SK-N-SH (cell line): ENCODE data around the gene ACOXL. TPM values are rescaled to one million over a fixed set of nuclear protein-coding genes. Genes with fewer than 3 reads are reported as not detected.

Source experiments
- CTCF ChIA-PET: fragments of 300-600, 350-600 bp; formaldehyde crosslinking; extraction: SDS; loops from one replicate; lab custom pipeline; 2021; lab: Yijun Ruan, JAX
- POLR2A ChIA-PET: fragments of 350-600 bp; sonication (Branson Sonifier 250); formaldehyde crosslinking; extraction: SDS; loops from one replicate; lab custom pipeline; 2020; ENCODE audit warnings: antibody characterized with exemption, inconsistent platforms; lab: Yijun Ruan, JAX
- DNase-seq: peaks from one replicate; pipeline ENCODE4 v3.0.0; 2012
- H2AFZ ChIP-seq: fragments of 200-600 bp; sonication (generic); 2 replicates; pipeline ENCODE4 v1.8.1; 2016; ENCODE audit warnings: antibody characterized with exemption, mild to moderate bottlenecking, low read depth
- H3F3A ChIP-seq: fragments of 200-600 bp; sonication (generic); replicated peaks from 2 replicates; pipeline ENCODE3; 2016; ENCODE audit warnings: antibody characterized with exemption, mild to moderate bottlenecking; ENCODE audit not compliant: insufficient read depth
- H3K27ac ChIP-seq, 2 experiments: fragments of 200-500 bp in 1 of 2; fragments of 200-600 bp in 1 of 2; sonication (Bioruptor generic) in 1 of 2; sonication (generic), shearing (Covaris generic) in 1 of 2; 2 replicates each; pipeline versions ENCODE4 v1.5.1 to v1.6.1; 2014 to 2016; ENCODE audit warnings: low read depth in 2 of 2, inconsistent platforms in 1 of 2, low read length in 1 of 2, mild to moderate bottlenecking in 1 of 2, mixed read lengths in 1 of 2
- H3K27me3 ChIP-seq: fragments of 200-600 bp; sonication (generic), shearing (Covaris generic); 2 replicates; pipeline ENCODE4 v1.6.1; 2016; ENCODE audit warnings: mixed run types; ENCODE audit not compliant: insufficient read depth
- H3K36me3 ChIP-seq, 2 experiments: fragments of 200-500 bp in 1 of 2; fragments of 200-600 bp in 1 of 2; sonication (Bioruptor generic) in 1 of 2; sonication (generic) in 1 of 2; replicated peaks in 1 of 2; 2 replicates each; pipeline versions ENCODE3 to v1.5.1; 2014 to 2016; ENCODE audit warnings: low read length in 1 of 2, mild to moderate bottlenecking in 1 of 2; ENCODE audit not compliant: insufficient read depth in 2 of 2, control insufficient read depth in 1 of 2
- H3K4me1 ChIP-seq, 2 experiments: fragments of 200-500 bp in 1 of 2; fragments of 200-600 bp in 1 of 2; sonication (Bioruptor generic) in 1 of 2; sonication (generic), shearing (Covaris generic) in 1 of 2; 2 replicates each; pipeline versions ENCODE4 v1.5.1 to v1.6.1; 2014 to 2016; ENCODE audit warnings: low read depth in 1 of 2, low read length in 1 of 2, mixed run types in 1 of 2; ENCODE audit not compliant: insufficient read depth in 2 of 2, control insufficient read depth in 1 of 2
- H3K4me2 ChIP-seq: fragments of 200-600 bp; sonication (generic), shearing (Covaris generic); 2 replicates; pipeline ENCODE4 v1.6.1; 2017; ENCODE audit warnings: mixed run types
- H3K4me3 ChIP-seq, 2 experiments: fragments of 200-500 bp in 1 of 2; fragments of 200-600 bp in 1 of 2; sonication (Bioruptor generic) in 1 of 2; sonication (generic), shearing (Covaris generic) in 1 of 2; 2 replicates each; pipeline versions ENCODE4 v1.5.1 to v1.8.1; 2014 to 2016; ENCODE audit warnings: low read depth in 2 of 2, inconsistent platforms in 1 of 2, low read length in 1 of 2, mild to moderate bottlenecking in 1 of 2, mixed read lengths in 1 of 2, moderate library complexity in 1 of 2
- H3K79me2 ChIP-seq: fragments of 200-600 bp; sonication (generic); 2 replicates; pipeline ENCODE4 v1.8.1; 2017; ENCODE audit warnings: mild to moderate bottlenecking; ENCODE audit not compliant: insufficient read depth
- H3K9ac ChIP-seq: fragments of 200-600 bp; sonication (generic); 2 replicates; pipeline ENCODE4 v1.6.1; 2017; ENCODE audit warnings: mixed run types
- H3K9me2 ChIP-seq: fragments of 200-600 bp; sonication (generic); 2 replicates; pipeline ENCODE4 v1.6.1; 2017; ENCODE audit warnings: mixed run types
- H3K9me3 ChIP-seq: fragments of 200-600 bp; sonication (generic); 2 replicates; pipeline ENCODE4 v1.6.1; 2017; ENCODE audit warnings: mixed run types, mild to moderate bottlenecking, moderate library complexity
- H4K20me1 ChIP-seq: fragments of 200-600 bp; sonication (generic); 2 replicates; pipeline ENCODE4 v1.6.1; 2017; ENCODE audit warnings: mild to moderate bottlenecking, mixed run types; ENCODE audit not compliant: insufficient read depth
- ELF1 ChIP-seq: IDR thresholded peaks from 2 replicates; pipeline ENCODE4 v1.4.0; 2012
- EP300 ChIP-seq, 2 experiments: IDR thresholded peaks; 2 replicates each; pipeline versions ENCODE4 v1.4.0 to v1.6.1; 2012; ENCODE audit warnings: borderline replicate concordance in 1 of 2, low read depth in 1 of 2, low read length in 1 of 2
- EZH2phosphoT487 ChIP-seq: fragments of 200-600 bp; sonication (generic); IDR thresholded peaks from 2 replicates; pipeline ENCODE4 v1.6.1; 2017; ENCODE audit warnings: low read depth, mixed run types, mild to moderate bottlenecking, antibody characterized with exemption, moderate library complexity, borderline replicate concordance
- FOSL2 ChIP-seq: IDR thresholded peaks from 2 replicates; pipeline ENCODE4 v1.4.0; 2012; ENCODE audit warnings: low read depth, mild to moderate bottlenecking, moderate library complexity, borderline replicate concordance
- GABPA ChIP-seq: IDR thresholded peaks from 2 replicates; pipeline ENCODE4 v1.4.0; 2012; ENCODE audit warnings: low read depth, mild to moderate bottlenecking
- NFIC ChIP-seq: IDR thresholded peaks from 2 replicates; pipeline ENCODE4 v1.4.0; 2012; ENCODE audit warnings: borderline replicate concordance
- NRF1 ChIP-seq: IDR thresholded peaks from 2 replicates; pipeline ENCODE4 v1.6.1; 2012; ENCODE audit warnings: low read depth, mild to moderate bottlenecking, low read length
- POLR2AphosphoS5 ChIP-seq: IDR thresholded peaks from 2 replicates; pipeline ENCODE4 v1.6.1; 2012; ENCODE audit warnings: low read depth, low read length
- RAD21 ChIP-seq: IDR thresholded peaks from 2 replicates; pipeline ENCODE4 v1.6.1; 2012; ENCODE audit warnings: mild to moderate bottlenecking, low read length
- RCOR1 ChIP-seq: fragments of 150-350 bp; IDR thresholded peaks from 2 replicates; pipeline ENCODE4 v1.6.1; 2017; ENCODE audit warnings: antibody characterized with exemption, low read length
- RFX5 ChIP-seq: IDR thresholded peaks from 2 replicates; pipeline ENCODE4 v1.6.1; 2012; ENCODE audit warnings: mild to moderate bottlenecking, improper control_type of control experiment, low read length
- RXRA ChIP-seq: IDR thresholded peaks from 2 replicates; pipeline ENCODE4 v1.4.0; 2012; ENCODE audit warnings: low read depth, mild to moderate bottlenecking, borderline replicate concordance
- SIN3A ChIP-seq: IDR thresholded peaks from 2 replicates; pipeline ENCODE4 v1.6.1; 2012; ENCODE audit warnings: low read depth, mild to moderate bottlenecking, low read length, moderate library complexity, borderline replicate concordance
- SMC3 ChIP-seq: IDR thresholded peaks from 2 replicates; pipeline ENCODE4 v1.6.1; 2012; ENCODE audit warnings: low read depth, low read length, improper control_type of control experiment
- TCF12 ChIP-seq: IDR thresholded peaks from 2 replicates; pipeline ENCODE4 v1.4.0; 2012
- YY1 ChIP-seq: IDR thresholded peaks from 2 replicates; pipeline ENCODE4 v1.4.0; 2012; ENCODE audit warnings: low read depth, mild to moderate bottlenecking
- WGBS: methylation state at CpG from one replicate; pipeline ENCODE4 v1.1.6; 2017; ENCODE audit warnings: low lambda C conversion rate; 5-methylcytosine and 5-hydroxymethylcytosine counted together
- polyA plus RNA-seq, 3 experiments: library from polyadenylated mRNA; depleted of rRNA; stranded (reverse); fragments of >200 nt; gene quantifications; 2 replicates each; pipeline ENCODE4 v1.2.3, GENCODE V29; 2012
- TF ChIP-seq, protein P1 (sequence below): IDR thresholded peaks from 2 replicates; pipeline ENCODE4 v1.4.0; 2012; ENCODE audit warnings: low read depth, borderline replicate concordance
- TF ChIP-seq, protein P2 (sequence below): IDR thresholded peaks from 2 replicates; pipeline ENCODE4; 2012
- TF ChIP-seq, protein P3 (sequence below): fragments of 150-350 bp; IDR thresholded peaks from 2 replicates; pipeline ENCODE4 v1.6.1; 2016; ENCODE audit warnings: mild to moderate bottlenecking, low read depth, low read length
- TF ChIP-seq, protein P4 (sequence below): IDR thresholded peaks from 2 replicates; pipeline ENCODE4 v1.6.1; 2012; ENCODE audit warnings: mild to moderate bottlenecking, low read depth, low read length, moderate library complexity

Gene ACOXL
- polyA plus RNA-seq, 1 of the 3 experiments (the other 2 are of a cell fraction), result not detected

DNA sequence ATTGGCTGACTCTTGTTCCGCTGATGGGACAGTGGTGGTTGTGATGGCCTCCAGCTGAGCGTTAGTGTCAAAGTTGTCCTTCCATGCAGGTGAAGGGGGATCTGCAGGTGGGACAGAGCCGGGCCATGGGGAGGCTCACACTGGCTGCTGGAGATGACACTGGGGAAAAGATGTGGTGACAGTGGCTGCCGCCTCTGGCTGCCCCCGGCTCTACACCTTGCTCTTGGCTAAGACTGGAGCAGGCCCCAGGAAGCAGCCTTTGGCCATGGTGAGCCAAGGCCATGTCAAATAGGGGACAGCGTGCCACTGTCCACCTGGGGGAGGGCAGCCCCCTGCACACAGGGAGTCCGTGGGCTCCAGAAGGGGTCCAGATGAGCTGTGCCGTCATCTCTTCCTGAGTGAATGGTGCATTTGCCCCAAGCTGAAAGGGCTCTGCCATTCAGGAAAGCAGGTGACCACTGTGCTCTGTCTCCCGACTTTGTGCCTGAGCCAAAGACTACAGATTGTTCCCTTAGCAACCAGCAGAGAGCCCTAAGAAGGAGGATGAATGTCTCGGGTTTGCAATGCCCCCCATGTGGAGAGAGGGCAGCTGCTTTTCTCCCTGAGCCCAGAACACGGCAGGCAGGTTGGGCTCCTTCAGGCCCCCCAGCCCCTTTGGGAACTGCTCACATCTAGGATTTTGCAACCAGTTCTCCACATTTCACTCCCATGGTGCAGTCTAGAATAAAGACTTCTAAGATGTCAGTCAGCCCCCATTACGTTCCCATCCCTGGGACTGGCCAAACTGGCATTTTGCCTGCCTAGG, 309.2 kb downstream of the ACOXL start:
- DNase-seq, result no peak
- Histone ChIP-seq H3K9me2 (no peaks in the 10 kb centered on the region), H3K27ac (no peak overlapping the region), H3K4me2 (no peak overlapping the region), H3K27me3 (peaks cover 33% of the 10 kb centered on the region), H3K4me3 (no peak overlapping the region)
- TF ChIP-seq NFIC, result no peak
- TF ChIP-seq, all 33 proteins: peak for 0
- no peaks in the 10 kb centered on the region for H3K4me1 ChIP-seq
- no peaks in the 10 kb centered on the region for H4K20me1 ChIP-seq
- no peaks in the 10 kb centered on the region for H3F3A ChIP-seq
- no peaks in the 10 kb centered on the region for H3K79me2 ChIP-seq
- ChIA-PET CTCF (no interaction called here), POLR2A (no interaction called here)
- no peaks in the 10 kb centered on the region for H3K36me3 ChIP-seq
- WGBS, result 36% methylated on average over 9 of the region's 12 CpGs
- H3K9me3 ChIP-seq, result no peaks in the 10 kb centered on the region
- no peak overlapping the region for H3K9ac ChIP-seq
- H2AFZ ChIP-seq, result no peak overlapping the region

DNA sequence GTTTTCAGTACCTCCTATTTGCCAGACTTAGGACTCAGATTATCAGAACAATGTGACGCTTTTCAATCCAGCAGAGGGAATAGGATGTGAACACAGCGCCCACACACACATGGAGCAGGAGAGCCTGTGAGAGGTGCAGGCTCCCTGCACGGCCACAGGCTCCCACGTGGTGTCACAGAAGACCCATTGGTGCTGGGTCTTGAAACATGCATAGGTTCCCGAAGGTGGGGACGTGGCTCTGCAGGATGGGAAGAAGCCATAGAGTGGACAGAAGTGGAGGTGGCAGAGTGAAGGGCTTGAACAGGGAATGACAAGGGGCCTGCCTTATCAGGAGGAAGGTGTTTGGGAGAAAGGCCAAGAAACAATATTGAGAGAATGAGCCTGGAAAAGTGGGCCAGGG, 309.9 kb downstream of the ACOXL start:
- DNase-seq, result no peak
- ChIA-PET CTCF (no interaction called here), POLR2A (no interaction called here)
- WGBS, result 37% methylated on average over 6 of the region's 6 CpGs
- H3F3A ChIP-seq, result no peaks in the 10 kb centered on the region
- H3K9me3 ChIP-seq, result no peaks in the 10 kb centered on the region
- no peak overlapping the region for H2AFZ ChIP-seq
- no peak overlapping the region for H3K4me2 ChIP-seq
- H3K4me3 ChIP-seq, result no peak overlapping the region
- no peaks in the 10 kb centered on the region for H3K36me3 ChIP-seq
- H3K27me3 ChIP-seq, result peaks cover 29% of the 10 kb centered on the region
- no peaks in the 10 kb centered on the region for H3K9me2 ChIP-seq
- H3K27ac ChIP-seq, result no peak overlapping the region
- H3K4me1 ChIP-seq, result no peaks in the 10 kb centered on the region
- H3K9ac ChIP-seq, result no peak overlapping the region
- no peaks in the 10 kb centered on the region for H4K20me1 ChIP-seq
- no peaks in the 10 kb centered on the region for H3K79me2 ChIP-seq
- TF ChIP-seq EP300 (IDR thresholded peaks at IDR 0.05; ENCODE audit: borderline replicate concordance in 1 of 2, low read depth in 1 of 2, low read length in 1 of 2) (no peak), RAD21 (no peak), RCOR1 (no peak), RFX5 (no peak), EZH2phosphoT487 (no peak), SIN3A (no peak), YY1 (no peak), NRF1 (no peak), TCF12 (no peak), GABPA (no peak), ELF1 (no peak), FOSL2 (no peak), SMC3 (no peak), POLR2AphosphoS5 (no peak), RXRA (no peak)
- TF ChIP-seq, protein P1, sequence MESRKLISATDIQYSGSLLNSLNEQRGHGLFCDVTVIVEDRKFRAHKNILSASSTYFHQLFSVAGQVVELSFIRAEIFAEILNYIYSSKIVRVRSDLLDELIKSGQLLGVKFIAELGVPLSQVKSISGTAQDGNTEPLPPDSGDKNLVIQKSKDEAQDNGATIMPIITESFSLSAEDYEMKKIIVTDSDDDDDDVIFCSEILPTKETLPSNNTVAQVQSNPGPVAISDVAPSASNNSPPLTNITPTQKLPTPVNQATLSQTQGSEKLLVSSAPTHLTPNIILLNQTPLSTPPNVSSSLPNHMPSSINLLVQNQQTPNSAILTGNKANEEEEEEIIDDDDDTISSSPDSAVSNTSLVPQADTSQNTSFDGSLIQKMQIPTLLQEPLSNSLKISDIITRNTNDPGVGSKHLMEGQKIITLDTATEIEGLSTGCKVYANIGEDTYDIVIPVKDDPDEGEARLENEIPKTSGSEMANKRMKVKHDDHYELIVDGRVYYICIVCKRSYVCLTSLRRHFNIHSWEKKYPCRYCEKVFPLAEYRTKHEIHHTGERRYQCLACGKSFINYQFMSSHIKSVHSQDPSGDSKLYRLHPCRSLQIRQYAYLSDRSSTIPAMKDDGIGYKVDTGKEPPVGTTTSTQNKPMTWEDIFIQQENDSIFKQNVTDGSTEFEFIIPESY, result no peak
- TF ChIP-seq, protein P2, sequence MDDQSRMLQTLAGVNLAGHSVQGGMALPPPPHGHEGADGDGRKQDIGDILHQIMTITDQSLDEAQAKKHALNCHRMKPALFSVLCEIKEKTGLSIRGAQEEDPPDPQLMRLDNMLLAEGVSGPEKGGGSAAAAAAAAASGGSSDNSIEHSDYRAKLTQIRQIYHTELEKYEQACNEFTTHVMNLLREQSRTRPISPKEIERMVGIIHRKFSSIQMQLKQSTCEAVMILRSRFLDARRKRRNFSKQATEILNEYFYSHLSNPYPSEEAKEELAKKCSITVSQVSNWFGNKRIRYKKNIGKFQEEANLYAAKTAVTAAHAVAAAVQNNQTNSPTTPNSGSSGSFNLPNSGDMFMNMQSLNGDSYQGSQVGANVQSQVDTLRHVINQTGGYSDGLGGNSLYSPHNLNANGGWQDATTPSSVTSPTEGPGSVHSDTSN, result no peak
- TF ChIP-seq, protein P3, sequence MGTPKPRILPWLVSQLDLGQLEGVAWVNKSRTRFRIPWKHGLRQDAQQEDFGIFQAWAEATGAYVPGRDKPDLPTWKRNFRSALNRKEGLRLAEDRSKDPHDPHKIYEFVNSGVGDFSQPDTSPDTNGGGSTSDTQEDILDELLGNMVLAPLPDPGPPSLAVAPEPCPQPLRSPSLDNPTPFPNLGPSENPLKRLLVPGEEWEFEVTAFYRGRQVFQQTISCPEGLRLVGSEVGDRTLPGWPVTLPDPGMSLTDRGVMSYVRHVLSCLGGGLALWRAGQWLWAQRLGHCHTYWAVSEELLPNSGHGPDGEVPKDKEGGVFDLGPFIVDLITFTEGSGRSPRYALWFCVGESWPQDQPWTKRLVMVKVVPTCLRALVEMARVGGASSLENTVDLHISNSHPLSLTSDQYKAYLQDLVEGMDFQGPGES, result no peak
- TF ChIP-seq, protein P4, sequence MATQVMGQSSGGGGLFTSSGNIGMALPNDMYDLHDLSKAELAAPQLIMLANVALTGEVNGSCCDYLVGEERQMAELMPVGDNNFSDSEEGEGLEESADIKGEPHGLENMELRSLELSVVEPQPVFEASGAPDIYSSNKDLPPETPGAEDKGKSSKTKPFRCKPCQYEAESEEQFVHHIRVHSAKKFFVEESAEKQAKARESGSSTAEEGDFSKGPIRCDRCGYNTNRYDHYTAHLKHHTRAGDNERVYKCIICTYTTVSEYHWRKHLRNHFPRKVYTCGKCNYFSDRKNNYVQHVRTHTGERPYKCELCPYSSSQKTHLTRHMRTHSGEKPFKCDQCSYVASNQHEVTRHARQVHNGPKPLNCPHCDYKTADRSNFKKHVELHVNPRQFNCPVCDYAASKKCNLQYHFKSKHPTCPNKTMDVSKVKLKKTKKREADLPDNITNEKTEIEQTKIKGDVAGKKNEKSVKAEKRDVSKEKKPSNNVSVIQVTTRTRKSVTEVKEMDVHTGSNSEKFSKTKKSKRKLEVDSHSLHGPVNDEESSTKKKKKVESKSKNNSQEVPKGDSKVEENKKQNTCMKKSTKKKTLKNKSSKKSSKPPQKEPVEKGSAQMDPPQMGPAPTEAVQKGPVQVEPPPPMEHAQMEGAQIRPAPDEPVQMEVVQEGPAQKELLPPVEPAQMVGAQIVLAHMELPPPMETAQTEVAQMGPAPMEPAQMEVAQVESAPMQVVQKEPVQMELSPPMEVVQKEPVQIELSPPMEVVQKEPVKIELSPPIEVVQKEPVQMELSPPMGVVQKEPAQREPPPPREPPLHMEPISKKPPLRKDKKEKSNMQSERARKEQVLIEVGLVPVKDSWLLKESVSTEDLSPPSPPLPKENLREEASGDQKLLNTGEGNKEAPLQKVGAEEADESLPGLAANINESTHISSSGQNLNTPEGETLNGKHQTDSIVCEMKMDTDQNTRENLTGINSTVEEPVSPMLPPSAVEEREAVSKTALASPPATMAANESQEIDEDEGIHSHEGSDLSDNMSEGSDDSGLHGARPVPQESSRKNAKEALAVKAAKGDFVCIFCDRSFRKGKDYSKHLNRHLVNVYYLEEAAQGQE, result no peak
